Memory B cell (primary cell): ENCODE results near the gene CCDC197.

ENCODE experiments used
- ATAC-seq: fragments of 150-1000 bp; cut with Tn5 transposase; 2 replicates; pipeline ENCODE4 v1.10.0; 2021; ENCODE audit warnings: low read depth, mild to moderate bottlenecking, moderate library complexity
- DNase-seq, 2 donors: peaks; one replicate each; pipeline ENCODE4 v3.0.0; 2022; ENCODE audit warnings: low spot score in 2 of 2
- H3K27ac Mint-ChIP-seq: one replicate; pipeline ENCODE4 v1.8.0; 2022; ENCODE audit warnings: mild to moderate bottlenecking, moderate library complexity, mixed read lengths
- H3K27me3 Mint-ChIP-seq: one replicate; pipeline ENCODE4 v1.8.0; 2022; ENCODE audit warnings: mixed read lengths
- H3K36me3 Mint-ChIP-seq: one replicate; pipeline ENCODE4 v1.8.0; 2022; ENCODE audit warnings: mild to moderate bottlenecking, mixed read lengths
- H3K4me1 Mint-ChIP-seq: one replicate; pipeline ENCODE4 v1.8.0; 2022; ENCODE audit warnings: mixed read lengths
- H3K4me3 Mint-ChIP-seq: one replicate; pipeline ENCODE4 v1.8.0; 2022; ENCODE audit warnings: mild to moderate bottlenecking, moderate library complexity, mixed read lengths
- H3K9me3 Mint-ChIP-seq: one replicate; pipeline ENCODE4 v1.8.0; 2022; ENCODE audit warnings: mixed read lengths

Gene CCDC197

DNA sequence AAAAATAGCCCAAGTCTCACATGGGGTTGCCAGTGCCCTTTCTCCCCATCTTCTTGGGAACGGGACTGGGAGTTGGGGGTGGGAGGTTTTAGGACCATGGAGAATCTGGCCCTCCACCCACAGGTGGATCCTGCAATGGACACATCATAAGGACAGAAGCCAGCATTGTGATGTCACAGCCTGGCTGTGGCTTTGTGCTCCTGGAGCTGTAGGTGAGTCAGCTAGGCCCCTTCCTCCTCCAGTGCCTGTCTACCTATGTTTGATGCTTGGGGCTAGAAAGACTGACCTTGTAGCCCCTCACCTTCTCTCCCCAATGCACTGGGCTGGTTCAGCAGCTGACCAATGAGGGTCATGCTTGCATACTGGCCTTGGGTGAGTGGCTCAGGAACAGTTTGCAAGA, at the start of gene CCDC197:
Gene CCDC197 (plus strand): TSS at position 220 of the 400 bp plus-strand sequence. CDS start 831 bp downstream, outside the sequence.
- DNase-seq (no peak), ATAC-seq (no peak)
- peaks cover 21% of the 10 kb centered on the region for H3K27me3 Mint-ChIP-seq
- H3K4me3 Mint-ChIP-seq, result no peak within 1 kb of the TSS
- no peak within 1 kb of the TSS for H3K27ac Mint-ChIP-seq
- H3K9me3 Mint-ChIP-seq, result no peaks in the 10 kb centered on the region
- H3K4me1 Mint-ChIP-seq, result no peaks in the 10 kb centered on the region
- no peaks in the 10 kb centered on the region for H3K36me3 Mint-ChIP-seq

DNA sequence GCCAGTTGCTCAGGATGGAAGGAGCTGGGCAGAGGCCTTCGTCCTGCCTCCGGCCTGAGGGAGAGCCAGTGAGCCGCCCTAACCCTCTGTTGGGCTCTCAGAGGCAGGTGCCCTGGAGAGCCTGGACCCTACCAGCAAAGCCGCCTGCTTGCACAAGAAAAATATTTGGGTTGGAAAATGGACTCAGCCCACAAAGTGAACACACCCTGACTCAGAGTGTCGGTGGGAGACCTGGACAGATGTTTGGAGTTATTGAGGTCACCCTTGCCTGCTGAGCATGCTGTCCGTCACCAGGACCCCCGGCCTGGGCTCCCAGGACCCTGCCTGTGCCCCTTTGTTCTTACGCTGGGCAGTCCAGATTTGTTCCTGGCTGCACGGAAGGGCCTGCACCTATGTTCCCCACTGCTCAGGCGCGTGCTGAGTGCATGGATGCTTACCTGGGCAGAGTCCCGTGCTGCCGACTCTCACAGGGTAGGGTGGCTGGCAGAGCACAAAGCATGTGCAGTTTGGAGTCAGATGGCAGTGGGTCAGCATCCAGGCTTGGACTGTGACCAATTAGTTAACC, 47.5 kb upstream of the CCDC197 start:
- peaks cover 12% of the 10 kb centered on the region for H3K4me1 Mint-ChIP-seq
- H3K27ac Mint-ChIP-seq, result no peak overlapping the region
- DNase-seq (no peak), ATAC-seq (no peak)
- H3K27me3 Mint-ChIP-seq, result no peaks in the 10 kb centered on the region
- H3K9me3 Mint-ChIP-seq, result no peaks in the 10 kb centered on the region
- peaks cover 5% of the 10 kb centered on the region for H3K36me3 Mint-ChIP-seq
- no peak overlapping the region for H3K4me3 Mint-ChIP-seq

DNA sequence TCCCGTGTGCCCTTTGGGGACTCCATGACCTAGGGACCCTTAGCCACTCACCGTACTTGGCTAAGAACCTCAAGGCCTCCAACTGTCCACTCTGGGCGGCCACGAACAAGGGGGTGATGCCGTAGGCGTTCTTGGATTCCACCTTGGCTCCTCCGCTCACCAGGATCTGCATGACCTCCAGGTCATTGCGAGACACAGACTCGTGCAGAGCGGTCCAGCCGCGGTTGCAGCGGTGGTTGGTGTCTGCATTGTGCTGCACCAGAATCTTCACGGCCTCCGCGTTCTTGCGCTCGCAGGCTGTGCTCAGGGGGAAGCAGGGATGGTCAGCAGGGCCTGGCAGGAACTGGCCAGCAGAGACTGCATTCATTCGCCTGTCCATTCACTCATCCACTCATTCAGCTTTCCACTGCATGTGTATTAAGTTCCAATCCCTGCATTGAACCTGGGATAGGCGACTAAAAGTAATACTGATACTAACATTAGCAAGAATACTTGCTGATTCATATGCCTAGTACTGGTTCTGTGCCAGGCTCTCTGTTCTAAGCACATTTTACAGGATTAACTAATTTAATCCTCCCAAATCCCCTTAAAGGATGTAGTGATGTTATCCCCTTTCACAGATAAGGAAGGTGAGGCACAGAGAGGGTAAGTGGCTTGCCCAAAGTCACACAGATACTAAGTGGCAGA, 46.0 kb upstream of the CCDC197 start:
- Mint-ChIP-seq H3K36me3 (peaks cover 5% of the 10 kb centered on the region), H3K27me3 (no peaks in the 10 kb centered on the region), H3K4me3 (no peak overlapping the region), H3K27ac (no peak overlapping the region), H3K4me1 (peaks cover 24% of the 10 kb centered on the region), H3K9me3 (no peaks in the 10 kb centered on the region)
- DNase-seq (no peak), ATAC-seq (no peak)

DNA sequence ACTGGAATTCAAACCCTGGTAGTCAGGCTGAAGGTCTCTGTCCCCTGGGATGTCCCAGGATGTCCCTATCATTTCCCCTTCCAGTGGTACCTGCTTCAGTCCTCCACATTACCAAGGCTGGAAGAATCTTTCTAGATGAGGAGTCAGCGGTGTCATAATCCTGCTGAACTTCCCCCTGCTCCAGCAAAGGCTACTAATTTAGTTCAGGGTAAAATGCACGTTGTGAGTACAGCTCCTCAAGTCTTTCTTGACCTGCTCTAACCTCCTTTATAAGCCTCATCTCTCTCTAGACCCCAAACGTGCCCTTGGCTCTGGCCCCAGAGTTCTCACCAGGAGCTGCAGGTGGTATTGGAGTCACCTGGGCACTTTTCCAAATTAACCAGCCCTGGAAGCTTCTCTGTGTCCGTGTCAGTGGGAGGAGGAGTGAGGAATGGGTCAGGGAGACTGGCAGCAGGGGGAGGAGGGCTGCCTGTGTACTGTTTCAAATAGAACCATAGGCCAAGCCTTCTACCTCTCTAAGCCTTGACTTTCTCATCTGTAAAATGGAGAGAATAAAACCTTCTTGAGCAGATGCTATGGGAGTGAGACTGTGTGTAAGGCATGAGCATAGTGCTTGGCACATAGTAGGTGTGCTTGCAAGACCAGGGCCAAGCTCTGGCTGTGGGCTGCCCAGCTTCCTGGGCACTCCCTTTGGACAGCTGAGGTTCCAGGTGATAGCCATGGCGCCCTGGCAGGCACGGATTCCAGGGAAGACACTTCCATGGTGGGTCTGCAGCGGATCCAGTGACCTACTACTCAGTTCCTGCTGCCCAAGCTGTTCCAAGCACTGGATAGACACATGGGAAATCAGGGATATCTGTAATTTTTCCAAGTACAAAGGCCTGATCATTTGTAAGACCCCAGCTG, 45.2 kb upstream of the CCDC197 start:
- Mint-ChIP-seq H3K9me3 (no peaks in the 10 kb centered on the region), H3K27ac (no peak overlapping the region), H3K4me3 (no peak overlapping the region), H3K4me1 (peaks cover 28% of the 10 kb centered on the region), H3K36me3 (peaks cover 2% of the 10 kb centered on the region), H3K27me3 (no peaks in the 10 kb centered on the region)
- ATAC-seq (no peak), DNase-seq (no peak)

DNA sequence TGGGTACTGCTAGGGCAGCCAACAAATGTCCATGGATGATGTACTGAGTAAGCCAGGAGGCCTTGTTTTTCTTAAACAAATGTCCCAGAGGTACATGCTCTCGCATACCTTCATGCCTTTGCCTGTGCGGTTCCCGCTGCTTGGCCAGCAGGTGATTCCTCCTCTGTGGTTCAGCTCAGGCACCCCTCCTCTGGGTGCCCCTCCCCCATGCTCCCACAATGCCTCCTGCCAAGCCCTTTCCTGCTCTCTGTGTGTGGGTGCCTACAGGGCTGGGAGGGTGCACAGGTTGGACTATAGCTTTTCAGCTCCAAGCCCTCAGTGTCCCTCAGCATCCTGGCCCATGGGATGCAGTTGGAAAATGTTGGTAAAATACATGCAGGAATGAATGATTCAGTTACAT, 44.3 kb upstream of the CCDC197 start:
- DNase-seq (no peak), ATAC-seq (no peak)
- H3K4me1 Mint-ChIP-seq, result peaks cover 35% of the 10 kb centered on the region
- H3K9me3 Mint-ChIP-seq, result no peaks in the 10 kb centered on the region
- H3K4me3 Mint-ChIP-seq, result no peak overlapping the region
- no peaks in the 10 kb centered on the region for H3K27me3 Mint-ChIP-seq
- H3K36me3 Mint-ChIP-seq, result peaks cover 2% of the 10 kb centered on the region
- no peak overlapping the region for H3K27ac Mint-ChIP-seq

DNA sequence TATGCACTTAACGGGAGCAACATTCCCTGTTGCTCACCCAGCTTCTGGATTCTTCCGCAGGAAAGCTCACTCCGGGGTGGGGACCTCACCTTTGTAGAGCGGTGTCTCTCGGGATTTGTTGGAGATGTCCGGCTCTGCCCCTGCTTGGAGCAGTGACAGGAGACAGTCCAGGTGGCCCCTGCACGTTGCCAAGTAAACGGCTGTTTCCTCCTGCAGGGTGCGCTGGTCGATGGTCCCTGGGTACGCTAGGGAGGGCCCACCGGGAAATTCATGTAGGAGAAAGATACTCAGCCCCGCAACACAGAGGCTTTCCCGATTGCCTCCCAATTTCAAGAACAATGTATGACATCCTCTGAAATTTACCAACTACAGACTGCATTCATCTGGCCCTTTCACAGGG, 43.8 kb upstream of the CCDC197 start:
- DNase-seq (no peak), ATAC-seq (no peak)
- Mint-ChIP-seq H3K9me3 (no peaks in the 10 kb centered on the region), H3K36me3 (peaks cover 2% of the 10 kb centered on the region), H3K4me1 (peaks cover 37% of the 10 kb centered on the region), H3K27me3 (no peaks in the 10 kb centered on the region), H3K27ac (no peak overlapping the region), H3K4me3 (peak overlapping the region; percentile 51)

DNA sequence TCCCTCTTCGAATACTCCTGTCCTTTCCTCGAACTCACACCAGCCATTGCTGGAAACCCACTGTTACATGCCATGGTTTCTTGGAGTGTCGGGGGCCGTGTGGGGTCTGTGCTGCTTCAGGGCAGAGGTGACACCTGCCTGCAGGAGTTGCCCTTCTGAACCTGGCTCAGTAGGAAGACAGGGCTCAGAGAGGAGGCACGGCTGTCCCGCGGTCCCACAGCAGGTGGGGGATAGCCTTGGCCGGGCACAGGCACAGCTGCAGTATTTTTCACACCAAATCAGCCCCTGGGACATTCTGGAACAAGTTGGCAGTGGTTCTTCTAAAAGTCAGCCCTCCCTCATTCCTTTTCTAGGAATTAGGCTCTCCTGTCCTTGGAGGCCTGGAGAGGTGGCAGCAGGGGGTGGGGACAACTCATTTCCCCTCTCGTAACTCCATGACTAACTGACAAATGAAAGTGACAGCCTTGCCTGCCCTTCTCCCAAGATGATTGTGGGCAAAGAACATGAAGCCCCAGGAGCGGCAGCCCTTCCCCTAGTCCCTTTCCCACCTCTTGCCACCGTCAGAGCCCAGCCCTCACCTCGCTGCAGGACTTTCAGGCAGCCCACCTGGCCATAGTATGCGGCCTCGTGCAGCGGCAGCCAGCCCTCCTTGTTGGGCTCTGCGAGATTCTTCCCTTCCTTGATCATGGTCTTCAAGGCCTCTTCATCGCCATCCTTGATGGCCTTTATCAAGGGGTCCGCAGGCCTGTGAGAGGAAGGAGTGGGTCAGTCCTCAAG, 43.2 kb upstream of the CCDC197 start:
- no peak overlapping the region for H3K27ac Mint-ChIP-seq

DNA sequence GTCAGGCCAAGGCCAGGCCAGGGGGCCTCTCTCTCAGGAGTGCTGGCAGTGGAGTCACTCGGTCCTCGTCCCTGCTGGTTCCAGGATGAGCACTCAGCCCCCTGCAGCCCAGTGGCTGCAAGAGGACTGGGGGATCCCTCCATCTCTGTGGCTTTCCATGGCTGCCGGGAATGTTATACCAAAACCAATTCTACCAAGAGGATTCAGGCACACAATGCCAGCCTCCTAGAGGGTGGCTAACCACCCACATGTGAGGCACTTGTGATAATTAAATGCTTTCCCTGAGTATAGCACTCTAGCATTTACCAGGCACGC, 42.6 kb upstream of the CCDC197 start:
- Mint-ChIP-seq H3K36me3 (peaks cover 2% of the 10 kb centered on the region), H3K4me3 (peak overlapping the region; percentile 86), H3K4me1 (peaks cover 48% of the 10 kb centered on the region), H3K27ac (no peak overlapping the region), H3K27me3 (no peaks in the 10 kb centered on the region), H3K9me3 (no peaks in the 10 kb centered on the region)
- DNase-seq (no peak), ATAC-seq (no peak)

More for the DNA sequence above, 43.2 kb upstream of the CCDC197 start:
- Mint-ChIP-seq H3K9me3 (no peaks in the 10 kb centered on the region), H3K36me3 (peaks cover 2% of the 10 kb centered on the region), H3K4me3 (peak overlapping the region; percentile 86), H3K27me3 (no peaks in the 10 kb centered on the region), H3K4me1 (peaks cover 44% of the 10 kb centered on the region)
- DNase-seq, result no peak
- no peak for ATAC-seq

DNA sequence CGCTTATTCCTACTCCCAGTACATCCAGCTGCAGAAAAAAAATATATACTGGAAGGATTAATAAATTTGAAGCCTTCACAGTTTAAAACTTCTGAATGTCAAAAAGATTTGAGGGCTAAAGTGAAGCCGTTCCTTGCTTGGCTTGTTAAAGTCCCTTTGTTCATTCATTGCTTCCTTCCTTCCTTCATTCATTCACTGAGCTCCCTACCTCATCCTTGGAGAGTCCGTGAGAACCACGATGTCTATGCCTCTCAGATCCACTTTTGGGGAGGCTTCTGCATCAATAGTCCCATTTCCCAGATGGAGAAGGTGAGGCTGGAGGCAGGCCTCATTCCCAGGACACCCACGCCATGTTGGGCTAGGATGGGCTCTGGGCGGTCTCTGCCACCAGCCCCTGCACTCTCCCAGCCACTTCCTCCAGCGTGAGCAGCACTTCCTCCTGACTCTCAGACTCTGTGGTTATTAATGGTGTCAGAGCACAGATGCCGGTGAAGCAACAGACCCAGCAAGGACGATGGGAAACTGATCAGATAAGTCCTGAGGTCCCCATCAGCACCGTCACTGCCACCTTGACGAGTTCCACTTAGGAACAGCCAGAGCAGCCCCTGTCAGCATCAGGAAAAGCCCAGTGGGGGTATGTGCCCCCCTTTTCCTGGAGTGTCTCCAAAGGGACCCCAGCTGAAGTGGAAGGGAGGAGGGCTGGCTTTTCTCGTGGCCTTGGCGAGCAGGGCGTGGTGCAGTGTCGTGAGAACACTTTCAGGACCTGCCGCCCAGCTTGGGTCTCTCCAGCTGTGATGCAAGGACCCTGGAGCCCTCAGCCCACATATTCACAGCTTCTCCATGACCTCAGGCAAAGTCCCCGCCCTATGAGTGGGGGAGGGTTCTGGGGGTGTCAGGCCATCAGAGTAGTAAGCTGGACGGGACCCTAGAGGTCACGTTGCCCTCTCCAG, 41.9 kb upstream of the CCDC197 start:
- ATAC-seq (peak; percentile 67), DNase-seq (peak in 1 of 2 donors; percentile 56)
- H3K27me3 Mint-ChIP-seq, result no peaks in the 10 kb centered on the region
- H3K4me3 Mint-ChIP-seq, result peak overlapping the region; percentile 86
- peak overlapping the region; percentile 84 for H3K27ac Mint-ChIP-seq
- H3K4me1 Mint-ChIP-seq, result peaks cover 55% of the 10 kb centered on the region
- H3K9me3 Mint-ChIP-seq, result no peaks in the 10 kb centered on the region
- H3K36me3 Mint-ChIP-seq, result peaks cover 2% of the 10 kb centered on the region

DNA sequence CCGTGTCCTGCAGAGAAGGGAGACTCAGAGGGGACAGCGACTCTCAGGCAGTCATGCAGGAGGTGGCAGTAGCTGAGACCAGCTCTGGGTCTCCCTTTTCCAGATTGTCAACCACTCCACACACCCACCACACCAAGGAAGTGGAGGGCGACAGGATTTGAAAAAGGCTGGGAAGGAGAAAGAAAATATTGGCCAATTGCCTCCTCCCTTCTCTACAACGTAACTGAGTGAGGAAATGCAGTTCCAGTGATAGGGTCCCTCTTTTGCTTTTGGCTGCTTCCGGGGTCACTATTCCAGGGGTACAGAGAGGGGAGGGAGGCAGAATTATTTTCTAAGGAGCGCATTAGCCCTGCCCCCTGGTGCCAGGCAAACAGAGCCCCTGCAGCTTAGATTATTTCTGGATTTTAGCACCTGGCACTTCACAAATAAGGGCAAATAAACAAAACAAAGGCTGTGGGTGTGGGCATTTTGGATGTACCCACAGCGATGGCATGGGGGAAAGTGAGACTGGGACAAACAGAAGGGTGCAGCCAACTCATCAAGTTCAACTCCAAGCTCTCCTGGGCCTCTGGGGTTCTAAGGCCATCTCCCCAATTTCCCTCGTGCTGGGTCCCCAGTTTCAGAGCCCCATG, 41.1 kb upstream of the CCDC197 start:
- H3K4me1 Mint-ChIP-seq, result peaks cover 62% of the 10 kb centered on the region
- H3K36me3 Mint-ChIP-seq, result no peaks in the 10 kb centered on the region
- DNase-seq, result no peak
- peak overlapping the region; percentile 84 for H3K27ac Mint-ChIP-seq
- H3K27me3 Mint-ChIP-seq, result no peaks in the 10 kb centered on the region
- H3K9me3 Mint-ChIP-seq, result no peaks in the 10 kb centered on the region
- H3K4me3 Mint-ChIP-seq, result peak overlapping the region; percentile 86
- no peak for ATAC-seq

DNA sequence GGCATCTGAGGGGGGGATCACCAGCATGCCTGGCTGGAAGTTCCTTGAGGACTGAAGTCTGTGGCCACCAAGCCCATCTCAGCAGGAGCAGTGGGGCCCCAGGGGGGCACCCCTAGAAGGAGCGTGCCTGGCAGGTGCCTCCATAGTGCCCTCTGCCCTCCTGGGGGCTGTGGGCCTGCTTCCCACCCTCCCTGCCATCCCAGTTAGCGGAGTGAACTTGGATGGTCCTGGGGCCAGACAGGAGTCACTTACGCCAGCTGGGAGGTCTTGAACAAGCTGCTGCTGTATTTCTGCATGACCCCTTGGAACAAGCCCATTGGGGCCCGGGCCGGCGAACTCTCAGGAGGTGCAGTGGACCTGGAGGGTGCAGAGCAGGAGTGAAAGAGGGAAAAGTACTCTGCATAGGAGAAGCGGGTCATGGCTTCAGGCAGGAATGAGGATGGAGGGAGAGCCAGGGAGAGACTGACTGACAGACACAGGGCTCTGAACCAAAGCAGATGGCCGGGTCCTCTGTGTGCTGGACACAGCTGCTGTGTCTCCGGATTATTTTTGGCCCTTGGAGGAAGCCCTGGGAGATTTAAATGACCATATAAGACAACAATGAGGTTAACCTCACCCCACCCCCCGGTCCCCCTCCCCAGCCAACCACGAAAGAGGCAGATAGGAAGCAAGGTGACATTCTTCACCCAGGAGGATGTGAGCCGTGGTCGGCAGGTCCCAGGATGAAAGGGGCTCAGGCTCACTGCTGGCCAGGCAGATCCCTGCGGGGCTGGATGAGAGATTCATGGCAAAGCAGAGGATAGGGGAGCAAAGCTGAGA, 40.4 kb upstream of the CCDC197 start:
- ATAC-seq (no peak), DNase-seq (no peak)
- Mint-ChIP-seq H3K27ac (peak overlapping the region; percentile 72), H3K4me1 (peaks cover 69% of the 10 kb centered on the region), H3K9me3 (no peaks in the 10 kb centered on the region), H3K36me3 (no peaks in the 10 kb centered on the region), H3K4me3 (no peak overlapping the region), H3K27me3 (no peaks in the 10 kb centered on the region)

DNA sequence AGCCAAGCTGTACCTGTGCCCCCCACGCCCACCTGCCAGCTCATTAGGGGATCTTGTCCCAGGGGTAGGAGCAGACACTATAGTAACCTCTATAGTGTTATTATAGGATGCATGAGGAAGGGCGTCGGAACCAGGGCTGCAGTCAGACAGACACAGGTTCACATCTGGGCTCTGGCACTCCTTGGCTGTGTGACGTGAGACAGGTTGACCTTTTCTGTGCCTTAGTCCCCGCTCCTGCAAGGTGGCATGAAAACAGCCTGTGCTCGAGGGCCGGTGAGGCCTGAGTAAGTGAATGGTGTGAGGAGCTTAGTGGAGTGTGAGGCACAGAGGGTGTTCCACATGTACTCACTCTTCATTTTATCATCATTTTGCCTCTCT, 39.8 kb upstream of the CCDC197 start:
- peaks cover 71% of the 10 kb centered on the region for H3K4me1 Mint-ChIP-seq
- no peaks in the 10 kb centered on the region for H3K36me3 Mint-ChIP-seq
- H3K27me3 Mint-ChIP-seq, result no peaks in the 10 kb centered on the region
- H3K4me3 Mint-ChIP-seq, result no peak overlapping the region
- no peaks in the 10 kb centered on the region for H3K9me3 Mint-ChIP-seq
- ATAC-seq (no peak), DNase-seq (no peak)
- H3K27ac Mint-ChIP-seq, result peak overlapping the region; percentile 72
